ENCODE measurements around the gene DST.

Gene DST

DNA sequence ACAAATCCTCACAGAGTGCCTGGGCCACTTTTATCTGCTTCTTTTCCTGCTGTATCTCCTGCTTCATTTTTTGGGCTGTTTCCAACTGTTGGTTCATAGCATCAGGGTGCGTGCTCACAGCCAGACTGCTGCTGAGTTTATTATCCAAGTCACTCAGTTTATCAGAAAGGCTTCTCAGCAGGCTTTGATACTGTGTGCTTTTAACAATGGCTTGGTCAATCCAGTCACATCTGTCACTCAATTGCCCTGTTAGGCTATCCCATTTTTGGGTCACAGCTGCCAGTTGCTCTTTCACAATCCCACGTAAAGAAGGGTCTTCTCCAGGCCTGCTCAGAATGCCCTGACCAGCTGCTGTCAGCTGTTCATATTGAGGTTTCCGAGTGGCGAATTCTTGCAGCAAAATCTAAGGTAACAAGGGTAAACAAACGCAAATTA is 87.2 kb downstream of the DST start:
- H3K9me3 ChIP-seq (ENCODE audit: control insufficient read depth, insufficient read depth, low read length), result no peaks in the 10 kb centered on the region
- peaks cover 9% of the 10 kb centered on the region for H3K36me3 ChIP-seq (ENCODE audit: control insufficient read depth, low read length)
- H3K4me2 ChIP-seq (ENCODE audit: low read length), result no peak overlapping the region
- H3K79me2 ChIP-seq (ENCODE audit: control insufficient read depth, low read length), result no peaks in the 10 kb centered on the region
- H4K20me1 ChIP-seq (ENCODE audit: control insufficient read depth, insufficient read depth, low read depth, low read length), result no peaks in the 10 kb centered on the region
- H3F3A ChIP-seq (ENCODE audit: control insufficient read depth, insufficient read depth), result no peaks in the 10 kb centered on the region
- H3K9me2 ChIP-seq (replicated peaks; ENCODE audit: control insufficient read depth, low read length), result no peaks in the 10 kb centered on the region; the same call in 1 of the 2 replicates
- peaks cover 4% of the 10 kb centered on the region for H3K4me1 ChIP-seq (ENCODE audit: control insufficient read depth, low read length)
- no peak overlapping the region for H3K4me3 ChIP-seq (ENCODE audit: low read length)
- H3K27ac ChIP-seq (ENCODE audit: low read depth, low read length), result no peak overlapping the region
- no peaks in the 10 kb centered on the region for H3K27me3 ChIP-seq (ENCODE audit: control insufficient read depth, low read length)
- TF ChIP-seq, protein P1, sequence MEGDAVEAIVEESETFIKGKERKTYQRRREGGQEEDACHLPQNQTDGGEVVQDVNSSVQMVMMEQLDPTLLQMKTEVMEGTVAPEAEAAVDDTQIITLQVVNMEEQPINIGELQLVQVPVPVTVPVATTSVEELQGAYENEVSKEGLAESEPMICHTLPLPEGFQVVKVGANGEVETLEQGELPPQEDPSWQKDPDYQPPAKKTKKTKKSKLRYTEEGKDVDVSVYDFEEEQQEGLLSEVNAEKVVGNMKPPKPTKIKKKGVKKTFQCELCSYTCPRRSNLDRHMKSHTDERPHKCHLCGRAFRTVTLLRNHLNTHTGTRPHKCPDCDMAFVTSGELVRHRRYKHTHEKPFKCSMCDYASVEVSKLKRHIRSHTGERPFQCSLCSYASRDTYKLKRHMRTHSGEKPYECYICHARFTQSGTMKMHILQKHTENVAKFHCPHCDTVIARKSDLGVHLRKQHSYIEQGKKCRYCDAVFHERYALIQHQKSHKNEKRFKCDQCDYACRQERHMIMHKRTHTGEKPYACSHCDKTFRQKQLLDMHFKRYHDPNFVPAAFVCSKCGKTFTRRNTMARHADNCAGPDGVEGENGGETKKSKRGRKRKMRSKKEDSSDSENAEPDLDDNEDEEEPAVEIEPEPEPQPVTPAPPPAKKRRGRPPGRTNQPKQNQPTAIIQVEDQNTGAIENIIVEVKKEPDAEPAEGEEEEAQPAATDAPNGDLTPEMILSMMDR (IDR thresholded peaks at IDR 0.05; ENCODE audit: low read depth, low read length, poor library complexity, severe bottlenecking), result no peak
- TF ChIP-seq EZH2phosphoT487 (IDR thresholded peaks at IDR 0.05; ENCODE audit: borderline replicate concordance, low read length), result no peak

- no peak for TF ChIP-seq EZH2phosphoT487 (IDR thresholded peaks at IDR 0.05; ENCODE audit: borderline replicate concordance, low read length)
- TF ChIP-seq, protein P1 (IDR thresholded peaks at IDR 0.05; ENCODE audit: low read depth, low read length, poor library complexity, severe bottlenecking), result no peak
- Histone ChIP-seq H3K9me2 (replicated peaks; ENCODE audit: control insufficient read depth, low read length) (no peaks in the 10 kb centered on the region), H3K27me3 (ENCODE audit: control insufficient read depth, low read length) (no peaks in the 10 kb centered on the region), H3K4me2 (ENCODE audit: low read length) (no peak overlapping the region), H3K4me3 (ENCODE audit: low read length) (no peak overlapping the region), H3K36me3 (ENCODE audit: control insufficient read depth, low read length) (peaks cover 5% of the 10 kb centered on the region), H3K27ac (ENCODE audit: low read depth, low read length) (no peak overlapping the region), H4K20me1 (ENCODE audit: control insufficient read depth, insufficient read depth, low read depth, low read length) (no peaks in the 10 kb centered on the region), H3K9me3 (ENCODE audit: control insufficient read depth, insufficient read depth, low read length) (no peaks in the 10 kb centered on the region), H3F3A (ENCODE audit: control insufficient read depth, insufficient read depth) (no peaks in the 10 kb centered on the region), H3K79me2 (ENCODE audit: control insufficient read depth, low read length) (no peaks in the 10 kb centered on the region), H3K4me1 (ENCODE audit: control insufficient read depth, low read length) (peaks cover 8% of the 10 kb centered on the region)
Observed at GRCh38 chr6:56552187-56553130, 90.2 kb downstream of the DST start.

GRCh38 chr6:56551409-56552120 is 91.1 kb downstream of the DST start:
- TF ChIP-seq, protein P1 (IDR thresholded peaks at IDR 0.05; ENCODE audit: low read depth, low read length, poor library complexity, severe bottlenecking), result no peak
- no peak for TF ChIP-seq EZH2phosphoT487 (IDR thresholded peaks at IDR 0.05; ENCODE audit: borderline replicate concordance, low read length)
- H3K27me3 ChIP-seq (ENCODE audit: control insufficient read depth, low read length), result no peaks in the 10 kb centered on the region
- H3K4me2 ChIP-seq (ENCODE audit: low read length), result no peak overlapping the region
- peaks cover 8% of the 10 kb centered on the region for H3K4me1 ChIP-seq (ENCODE audit: control insufficient read depth, low read length)
- H3K27ac ChIP-seq (ENCODE audit: low read depth, low read length), result no peak overlapping the region
- no peaks in the 10 kb centered on the region for H3F3A ChIP-seq (ENCODE audit: control insufficient read depth, insufficient read depth)
- H3K4me3 ChIP-seq (ENCODE audit: low read length), result no peak overlapping the region
- H3K9me3 ChIP-seq (ENCODE audit: control insufficient read depth, insufficient read depth, low read length), result no peaks in the 10 kb centered on the region
- peaks cover 5% of the 10 kb centered on the region for H3K36me3 ChIP-seq (ENCODE audit: control insufficient read depth, low read length)
- H3K79me2 ChIP-seq (ENCODE audit: control insufficient read depth, low read length), result no peaks in the 10 kb centered on the region
- H4K20me1 ChIP-seq (ENCODE audit: control insufficient read depth, insufficient read depth, low read depth, low read length), result no peaks in the 10 kb centered on the region
- H3K9me2 ChIP-seq (replicated peaks; ENCODE audit: control insufficient read depth, low read length), result no peaks in the 10 kb centered on the region

Data from DOHH2 (cell line).